ENCODE data around the gene ADCY9. TPM values are rescaled to one million over a fixed set of nuclear protein-coding genes. Genes with fewer than 3 reads are reported as not detected.

ADCY9 gene
- total RNA-seq, 1 experiment from 2014 or later, result 7.0 TPM

- H3K4me3 ChIP-seq (ENCODE audit: low read depth, low read length, poor library complexity, severe bottlenecking), result no peak overlapping the region
- TF ChIP-seq EZH2 (IDR thresholded peaks at IDR 0.05; ENCODE audit: borderline replicate concordance, low read depth, low read length, poor library complexity, severe bottlenecking) (no peak), CTCF (conservative IDR thresholded peaks at IDR 0.05; ENCODE audit: low read depth, low read length) (no peak)
- H3K36me3 ChIP-seq (ENCODE audit: insufficient read depth, low read length, poor library complexity, severe bottlenecking), result no peaks in the 10 kb centered on the region
- peaks cover 9% of the 10 kb centered on the region for H3K4me1 ChIP-seq (ENCODE audit: insufficient read depth, low read length, poor library complexity, severe bottlenecking)
- no peaks in the 10 kb centered on the region for H3K27me3 ChIP-seq (replicated peaks; ENCODE audit: insufficient read depth, low read depth, low read length, poor library complexity)
- intact Hi-C loops (cut with micrococcal nuclease; ENCODE audit: unreplicated experiment), result no loop called here
- ChIA-PET POLR2A (ENCODE audit: low non-redundant PET) (no interaction called here), CTCF (no interaction called here)
- H3K9me3 ChIP-seq (ENCODE audit: low read depth, low read length, poor library complexity, severe bottlenecking), result no peaks in the 10 kb centered on the region
- BruUV-seq (replicated peaks), result no TSS peak
- no peak for DNase-seq (ENCODE audit: low spot score)
- H3K27ac ChIP-seq (ENCODE audit: low read depth, low read length, poor library complexity, severe bottlenecking), result no peak overlapping the region
Measured at GRCh38 chr16:4017807-4018206, 98.4 kb downstream of the ADCY9 start.

GRCh38 chr16:4016658-4017057 lies 99.6 kb downstream of the ADCY9 start:
- peaks cover 18% of the 10 kb centered on the region for H3K4me1 ChIP-seq (ENCODE audit: insufficient read depth, low read length, poor library complexity, severe bottlenecking)
- H3K27me3 ChIP-seq (replicated peaks; ENCODE audit: insufficient read depth, low read depth, low read length, poor library complexity), result no peaks in the 10 kb centered on the region
- no peak for TF ChIP-seq EZH2 (IDR thresholded peaks at IDR 0.05; ENCODE audit: borderline replicate concordance, low read depth, low read length, poor library complexity, severe bottlenecking)
- TF ChIP-seq CTCF (conservative IDR thresholded peaks at IDR 0.05; ENCODE audit: low read depth, low read length), result no peak
- CTCF ChIA-PET, result no interaction called here
- intact Hi-C loops (cut with micrococcal nuclease; ENCODE audit: unreplicated experiment), result no loop called here
- no peaks in the 10 kb centered on the region for H3K9me3 ChIP-seq (ENCODE audit: low read depth, low read length, poor library complexity, severe bottlenecking)
- POLR2A ChIA-PET (ENCODE audit: low non-redundant PET), result no interaction called here
- no peak overlapping the region for H3K4me3 ChIP-seq (ENCODE audit: low read depth, low read length, poor library complexity, severe bottlenecking)
- BruUV-seq (replicated peaks), result no TSS peak
- H3K36me3 ChIP-seq (ENCODE audit: insufficient read depth, low read length, poor library complexity, severe bottlenecking), result no peaks in the 10 kb centered on the region
- no peak overlapping the region for H3K27ac ChIP-seq (ENCODE audit: low read depth, low read length, poor library complexity, severe bottlenecking)
- no peak for DNase-seq (ENCODE audit: low spot score)

DNA sequence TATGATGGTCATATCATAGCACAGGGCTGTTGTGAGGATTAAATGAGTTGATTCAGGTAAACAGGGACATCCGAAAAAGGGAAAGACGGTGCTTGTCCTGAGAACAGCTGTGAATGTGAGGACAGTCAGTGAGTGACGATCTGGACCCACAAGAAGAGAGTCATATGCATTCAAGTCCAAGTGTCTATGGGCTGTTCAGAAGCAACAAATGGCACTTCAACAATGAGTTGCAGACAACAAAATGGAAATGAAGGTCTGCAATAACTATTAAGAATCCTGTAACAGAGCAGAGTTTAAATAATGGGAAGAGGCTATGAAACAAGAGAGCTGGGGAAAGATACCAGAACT lies 100.3 kb downstream of the ADCY9 start:
- no peak for DNase-seq (ENCODE audit: low spot score)
- H3K9me3 ChIP-seq (ENCODE audit: low read depth, low read length, poor library complexity, severe bottlenecking), result no peaks in the 10 kb centered on the region
- BruUV-seq (replicated peaks), result no TSS peak
- CTCF ChIA-PET, result no interaction called here
- POLR2A ChIA-PET (ENCODE audit: low non-redundant PET), result no interaction called here
- no peaks in the 10 kb centered on the region for H3K36me3 ChIP-seq (ENCODE audit: insufficient read depth, low read length, poor library complexity, severe bottlenecking)
- peaks cover 22% of the 10 kb centered on the region for H3K4me1 ChIP-seq (ENCODE audit: insufficient read depth, low read length, poor library complexity, severe bottlenecking)
- intact Hi-C loops (cut with micrococcal nuclease; ENCODE audit: unreplicated experiment), result no loop called here
- H3K27me3 ChIP-seq (replicated peaks; ENCODE audit: insufficient read depth, low read depth, low read length, poor library complexity), result no peaks in the 10 kb centered on the region
- H3K4me3 ChIP-seq (ENCODE audit: low read depth, low read length, poor library complexity, severe bottlenecking), result no peak overlapping the region
- TF ChIP-seq EZH2 (IDR thresholded peaks at IDR 0.05; ENCODE audit: borderline replicate concordance, low read depth, low read length, poor library complexity, severe bottlenecking), result no peak
- no peak overlapping the region for H3K27ac ChIP-seq (ENCODE audit: low read depth, low read length, poor library complexity, severe bottlenecking)

DNA sequence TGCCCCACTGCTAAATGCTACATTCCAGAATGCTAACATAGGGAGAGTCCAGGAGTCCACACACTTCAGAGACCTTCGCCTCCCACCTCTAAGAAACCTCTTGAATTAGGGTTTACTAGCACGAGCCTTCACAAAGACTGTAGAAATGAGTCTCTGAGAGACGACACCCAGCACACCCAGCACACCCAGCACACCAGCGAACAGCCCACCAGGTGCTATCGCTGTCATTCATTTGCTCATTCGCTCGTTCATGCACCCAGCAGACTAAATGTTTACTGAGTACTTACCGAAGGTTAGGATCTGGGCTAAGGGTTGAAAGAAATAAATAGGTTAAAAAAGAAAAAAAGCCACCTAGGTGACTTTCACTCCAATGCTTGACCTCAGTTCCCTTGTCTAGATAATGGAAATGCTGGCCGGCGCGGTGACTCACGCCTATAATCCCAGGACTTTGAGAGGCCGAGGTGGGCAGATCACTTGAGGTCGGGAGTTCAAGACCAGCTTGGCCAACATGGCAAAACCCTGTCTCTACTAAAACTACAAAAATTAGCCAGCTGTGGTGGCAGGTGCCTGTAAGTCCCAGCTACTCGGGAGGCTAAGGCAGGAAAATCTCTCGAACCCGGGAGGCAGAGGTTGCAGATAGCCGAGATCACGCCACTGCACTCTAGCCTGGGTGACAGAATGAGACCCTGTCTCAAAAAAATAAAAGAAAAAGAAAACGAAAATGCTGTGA lies 100.8 kb downstream of the ADCY9 start:
- POLR2A ChIA-PET (ENCODE audit: low non-redundant PET), result no interaction called here
- CTCF ChIA-PET, result no interaction called here
- TF ChIP-seq EZH2 (IDR thresholded peaks at IDR 0.05; ENCODE audit: borderline replicate concordance, low read depth, low read length, poor library complexity, severe bottlenecking) (no peak), CTCF (conservative IDR thresholded peaks at IDR 0.05; ENCODE audit: low read depth, low read length) (no peak)

More for the DNA sequence above, 100.8 kb downstream of the ADCY9 start:
- no peaks in the 10 kb centered on the region for H3K9me3 ChIP-seq (ENCODE audit: low read depth, low read length, poor library complexity, severe bottlenecking)
- intact Hi-C loops (cut with micrococcal nuclease; ENCODE audit: unreplicated experiment), result no loop called here
- peaks cover 27% of the 10 kb centered on the region for H3K4me1 ChIP-seq (ENCODE audit: insufficient read depth, low read length, poor library complexity, severe bottlenecking)
- no TSS peak for BruUV-seq (replicated peaks)
- H3K4me3 ChIP-seq (ENCODE audit: low read depth, low read length, poor library complexity, severe bottlenecking), result no peak overlapping the region
- no peaks in the 10 kb centered on the region for H3K27me3 ChIP-seq (replicated peaks; ENCODE audit: insufficient read depth, low read depth, low read length, poor library complexity)
- DNase-seq (ENCODE audit: low spot score), result no peak
- H3K27ac ChIP-seq (ENCODE audit: low read depth, low read length, poor library complexity, severe bottlenecking), result no peak overlapping the region
- H3K36me3 ChIP-seq (ENCODE audit: insufficient read depth, low read length, poor library complexity, severe bottlenecking), result no peaks in the 10 kb centered on the region

Measured in A673 (cell line).